NCI-H2196 (cell line): Measurements from ENCODE around the gene DACT1.
A peak's percentile ranks its signal among the peaks of the same experiment; 100 is the strongest.

Experiments
- DNase-seq: peaks from one replicate; lab custom pipeline; 2025; ENCODE audit not compliant: unreplicated experiment; lab: John Stamatoyannopoulos, UW

DACT1 gene

GRCh38 chr14:58635091-58635830 lies 2.5 kb upstream of the DACT1 start:
- DNase-seq = no peak

- no peak for DNase-seq
Observed at GRCh38 chr14:58636129-58636528, 1.6 kb upstream of the DACT1 start.

- DNase-seq = no peak
Observed at GRCh38 chr14:58637040-58637390, 747 bp upstream of the DACT1 start.

GRCh38 chr14:58638231-58639197 lies 752 bp downstream of the DACT1 start:
- DNase-seq = no peak

GRCh38 chr14:58639198-58639565 lies 1.4 kb downstream of the DACT1 start:
- no peak for DNase-seq

DNA sequence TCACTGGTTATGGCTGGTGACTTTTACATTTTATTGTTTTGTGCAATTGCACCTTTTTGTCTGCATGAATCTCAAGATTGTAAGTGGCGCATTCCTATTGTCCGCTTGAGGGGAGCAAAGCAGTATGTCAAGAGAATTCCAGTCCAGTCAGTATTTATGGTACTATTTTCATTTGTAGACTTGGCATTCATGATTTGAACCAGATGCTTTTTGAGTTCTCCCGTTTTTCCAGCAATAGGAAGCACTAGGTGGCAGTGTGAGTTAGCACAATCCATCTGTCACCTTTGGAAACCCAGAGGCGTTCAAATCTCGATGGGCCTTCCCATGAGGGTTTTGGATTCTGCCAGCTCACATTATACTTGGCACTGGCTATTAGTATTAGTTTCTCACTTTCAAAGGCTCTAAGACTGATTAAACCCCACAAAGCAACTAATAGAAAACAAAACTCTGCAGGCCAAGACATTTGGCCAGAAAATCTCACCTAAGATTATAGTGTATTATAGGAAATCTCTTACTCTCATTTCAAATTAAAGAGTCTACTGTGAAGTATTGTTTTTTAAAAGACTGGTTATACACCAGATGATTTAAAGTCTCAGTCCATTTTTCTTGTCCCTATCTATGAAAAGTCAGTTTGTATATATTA lies 2.2 kb downstream of the DACT1 start:
- peak; percentile 40 for DNase-seq

DNA sequence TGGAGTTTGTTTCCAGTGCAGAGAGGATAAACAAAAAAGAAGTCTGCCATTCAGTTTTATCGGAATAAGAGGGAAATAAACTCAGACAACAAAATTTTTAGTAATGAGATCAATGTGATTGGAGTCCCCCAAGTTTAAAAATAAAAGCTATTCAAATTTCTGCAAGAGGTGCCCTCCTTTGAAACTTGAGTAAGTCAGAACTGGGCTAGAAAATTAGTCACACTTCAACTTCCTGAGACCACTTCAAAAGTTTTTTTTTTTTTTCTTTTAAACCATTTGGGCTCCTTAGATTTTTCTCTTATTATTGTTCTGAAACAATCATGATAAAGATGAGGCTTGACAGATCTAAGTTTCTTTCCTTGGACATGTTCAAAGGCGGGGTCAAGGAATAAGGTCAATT lies 3.2 kb downstream of the DACT1 start:
- no peak for DNase-seq

GRCh38 chr14:58641509-58641908 lies 3.7 kb downstream of the DACT1 start:
- DNase-seq = no peak

DNA sequence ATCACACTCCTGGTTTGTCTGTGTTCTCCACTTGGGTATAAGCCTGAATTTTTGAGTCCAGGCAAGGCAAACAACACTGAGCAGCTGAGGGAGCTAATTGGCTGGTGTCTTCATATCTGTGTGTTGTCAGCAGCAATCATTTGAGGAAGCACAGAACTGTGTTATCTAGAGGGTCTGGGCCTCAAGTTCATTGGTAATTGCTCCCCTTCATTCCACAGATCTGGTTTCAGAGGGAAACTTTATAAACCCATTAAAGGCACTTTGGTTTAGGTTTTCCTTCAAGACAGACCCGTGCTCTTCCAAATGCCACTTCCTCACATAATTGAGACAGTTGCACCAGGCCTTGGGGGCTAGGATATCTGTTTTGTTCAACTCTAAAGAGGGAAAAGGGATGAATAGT lies 5.6 kb downstream of the DACT1 start:
- DNase-seq = no peak

DNA sequence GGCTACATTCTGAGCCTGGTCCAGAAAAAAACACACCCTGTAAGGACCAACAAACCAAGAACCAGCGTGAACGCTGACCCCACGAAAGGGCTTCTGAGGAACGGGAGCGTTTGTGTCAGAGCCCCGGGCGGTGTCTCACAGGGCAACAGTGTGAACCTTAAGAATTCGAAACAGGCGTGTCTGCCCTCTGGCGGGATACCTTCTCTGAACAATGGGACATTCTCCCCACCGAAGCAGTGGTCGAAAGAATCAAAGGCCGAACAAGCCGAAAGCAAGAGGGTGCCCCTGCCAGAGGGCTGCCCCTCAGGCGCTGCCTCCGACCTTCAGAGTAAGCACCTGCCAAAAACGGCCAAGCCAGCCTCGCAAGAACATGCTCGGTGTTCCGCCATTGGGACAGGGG lies 7.9 kb downstream of the DACT1 start:
- DNase-seq = no peak

DNA sequence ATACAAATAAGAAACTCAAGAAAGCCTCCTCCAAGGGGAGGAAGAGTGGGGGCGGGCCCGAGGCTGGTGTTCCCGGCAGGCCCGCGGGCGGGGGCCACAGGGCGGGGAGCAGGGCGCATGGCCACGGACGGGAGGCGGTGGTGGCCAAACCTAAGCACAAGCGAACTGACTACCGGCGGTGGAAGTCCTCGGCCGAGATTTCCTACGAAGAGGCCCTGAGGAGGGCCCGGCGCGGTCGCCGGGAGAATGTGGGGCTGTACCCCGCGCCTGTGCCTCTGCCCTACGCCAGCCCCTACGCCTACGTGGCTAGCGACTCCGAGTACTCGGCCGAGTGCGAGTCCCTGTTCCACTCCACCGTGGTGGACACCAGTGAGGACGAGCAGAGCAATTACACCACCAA lies 8.7 kb downstream of the DACT1 start:
- DNase-seq = no peak

- DNase-seq = no peak
Observed at GRCh38 chr14:58647777-58648176, 10.0 kb downstream of the DACT1 start.

- DNase-seq = no peak
Observed at GRCh38 chr14:58650857-58651256, 13.1 kb downstream of the DACT1 start.

DNA sequence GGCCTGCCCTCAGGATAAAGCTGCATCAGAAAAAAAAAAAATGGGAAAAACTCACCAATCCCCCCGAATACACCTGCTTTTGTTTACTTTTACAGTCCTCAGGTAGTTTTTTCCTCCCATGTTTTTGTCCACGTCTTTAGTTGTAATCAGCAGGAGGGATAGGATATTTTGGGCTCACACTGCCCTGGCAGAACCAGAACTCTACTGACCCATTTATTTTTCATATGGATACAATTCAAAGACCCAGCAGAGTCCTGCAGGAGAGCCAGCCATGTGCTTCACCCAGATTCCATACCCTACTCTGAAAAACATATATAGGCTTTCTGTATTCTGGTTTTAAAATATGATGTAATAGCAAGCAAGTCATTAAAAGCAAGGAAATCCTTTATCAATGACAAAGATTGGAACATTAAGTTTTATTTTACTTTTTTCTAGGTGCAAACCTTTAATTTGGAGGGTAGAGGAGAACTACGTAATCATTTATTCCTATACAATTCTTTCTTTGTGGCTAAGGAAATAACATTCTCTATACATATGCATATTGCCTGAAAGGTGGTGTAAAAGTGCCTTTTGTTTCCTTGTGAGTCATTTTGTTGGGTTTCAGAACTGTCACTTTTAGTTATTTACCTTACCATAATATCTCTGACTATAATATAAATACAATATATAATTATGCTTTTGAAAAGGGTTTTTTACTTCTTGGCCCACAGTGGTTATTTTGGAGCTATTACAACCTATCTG lies 19.1 kb downstream of the DACT1 start:
- no peak for DNase-seq

DNA sequence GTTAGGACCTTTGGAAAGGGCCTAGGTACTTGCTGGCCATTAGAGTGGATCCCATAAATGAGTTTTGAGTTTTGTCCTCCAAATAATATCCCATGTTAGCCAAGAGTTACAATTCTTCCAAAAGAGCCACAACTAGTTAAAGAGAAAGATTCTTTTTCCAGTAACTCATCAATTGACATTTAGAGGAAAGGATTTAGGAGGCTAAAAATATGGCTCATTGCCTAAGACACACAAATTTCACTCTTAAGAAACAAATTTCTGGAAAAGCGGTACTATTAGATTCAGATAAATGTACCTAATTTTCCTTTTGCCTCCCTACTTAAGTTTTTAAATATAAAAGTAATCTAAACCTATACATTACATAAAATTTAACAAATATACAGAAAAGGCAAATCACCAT lies 21.3 kb downstream of the DACT1 start:
- DNase-seq = no peak

DNA sequence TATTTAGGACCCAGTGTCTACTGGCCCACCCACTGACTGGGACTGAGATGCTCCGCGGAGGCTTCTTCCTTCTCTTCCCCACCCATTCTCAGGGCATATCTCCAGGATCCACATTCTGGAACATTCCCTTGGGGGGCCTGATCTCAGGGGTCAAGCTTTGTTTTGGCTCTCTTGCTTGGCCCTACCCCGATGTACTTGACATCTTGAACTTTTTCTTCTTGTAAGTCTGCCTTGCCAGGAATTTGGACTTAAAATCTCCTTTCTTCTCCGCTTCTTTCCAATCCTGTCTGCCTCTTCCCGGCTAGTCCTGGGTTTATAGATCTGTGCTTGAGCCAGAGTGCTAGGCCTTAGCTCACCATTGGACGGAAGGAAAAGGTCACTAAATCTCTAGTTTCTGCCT lies 22.1 kb downstream of the DACT1 start:
- no peak for DNase-seq

- DNase-seq = no peak
Observed at GRCh38 chr14:58660407-58660806, 22.6 kb downstream of the DACT1 start.

GRCh38 chr14:58662018-58662417 lies 24.3 kb downstream of the DACT1 start:
- DNase-seq = no peak

GRCh38 chr14:58662759-58663158 lies 25.0 kb downstream of the DACT1 start:
- DNase-seq = no peak

GRCh38 chr14:58663494-58664111 lies 25.8 kb downstream of the DACT1 start:
- DNase-seq = peak; percentile 9
